B cell (primary cell): ENCODE data around the gene MESP2. TPM values are rescaled to one million over a fixed set of nuclear protein-coding genes. Genes with fewer than 3 reads are reported as not detected.

ENCODE experiments used
- ATAC-seq: fragments of 200-7000 bp; cut with Tn5 transposase; one replicate; pipeline ENCODE4 v1.10.0; 2021; ENCODE audit warnings: low read depth, mild to moderate bottlenecking, moderate number of reproducible peaks, moderate library complexity
- CTCF ChIA-PET: fragments of 350-600 bp; sonication (Branson Sonifier 250); formaldehyde crosslinking; loops from one replicate; lab custom pipeline; 2021; ENCODE audit warnings: antibody characterized with exemption, inconsistent platforms; lab: Charles Lee
- POLR2A ChIA-PET: fragments of 350-600 bp; sonication (Branson Sonifier 250); formaldehyde crosslinking; loops from one replicate; lab custom pipeline; 2021; ENCODE audit warnings: antibody characterized with exemption; lab: Charles Lee
- DNase-seq: peaks from one replicate; pipeline ENCODE4 v3.0.0; 2013
- H2AFZ ChIP-seq: 2 replicates; pipeline ENCODE4 v1.6.1; 2012; ENCODE audit warnings: mild to moderate bottlenecking, low read depth, low read length; ENCODE audit not compliant: insufficient read depth, poor library complexity, severe bottlenecking
- H3K27ac ChIP-seq, 2 donors: 1 replicate in 1 of 2; 2 replicates in 1 of 2; pipeline ENCODE4 v1.5.1; 2012 to 2013; ENCODE audit warnings: low read length in 2 of 2, mild to moderate bottlenecking in 2 of 2, moderate library complexity in 1 of 2
- H3K27me3 ChIP-seq, 4 experiments: fragments of 200-600 bp in 1 of 4; sonication (generic) in 1 of 4; replicated peaks in 1 of 4; 1 replicate in 2 of 4; 2 replicates in 2 of 4; pipeline versions ENCODE4 v1.6.1 to v1.7.0; 2013 to 2016; ENCODE audit warnings: low read length in 3 of 4, mild to moderate bottlenecking in 2 of 4, mixed read lengths in 1 of 4, moderate library complexity in 1 of 4; ENCODE audit not compliant: insufficient read depth in 4 of 4, control insufficient read depth in 3 of 4; ENCODE audit errors: control extremely low read depth in 1 of 4
- H3K36me3 ChIP-seq, 2 experiments: replicated peaks in 1 of 2; 1 replicate in 1 of 2; 2 replicates in 1 of 2; pipeline versions ENCODE4 v1.6.1 to v1.7.1; 2013; ENCODE audit warnings: low read length in 1 of 2; ENCODE audit not compliant: insufficient read depth in 2 of 2, control insufficient read depth in 1 of 2; ENCODE audit errors: control extremely low read depth in 1 of 2, extremely low read depth in 1 of 2
- H3K4me1 ChIP-seq, 2 donors: fragments of 200-600 bp in 1 of 2; sonication (generic) in 1 of 2; 1 replicate in 1 of 2; 2 replicates in 1 of 2; pipeline versions ENCODE4 v1.5.1 to v1.6.1; 2013 to 2017; ENCODE audit warnings: low read length in 2 of 2; ENCODE audit not compliant: control insufficient read depth in 2 of 2, insufficient read depth in 2 of 2
- H3K4me2 ChIP-seq: replicated peaks from 2 replicates; pipeline ENCODE3; 2012; ENCODE audit warnings: mild to moderate bottlenecking, low read depth, low read length; ENCODE audit not compliant: poor library complexity, severe bottlenecking
- H3K4me3 ChIP-seq, 5 experiments: fragments of 200-600 bp in 1 of 5; sonication (generic) in 1 of 5; 1 replicate in 3 of 5; 2 replicates in 2 of 5; pipeline versions ENCODE4 v1.5.1 to v1.7.0; 2011 to 2016; ENCODE audit warnings: low read length in 4 of 5, mild to moderate bottlenecking in 4 of 5, low read depth in 2 of 5, control low read depth in 1 of 5, moderate library complexity in 1 of 5; ENCODE audit not compliant: insufficient read depth in 1 of 5; ENCODE audit errors: control extremely low read depth in 1 of 5, extremely low read depth in 1 of 5
- H3K79me2 ChIP-seq: fragments of 200-600 bp; sonication (generic); one replicate; pipeline ENCODE4 v1.6.0; 2016; ENCODE audit warnings: low read length; ENCODE audit not compliant: control insufficient read depth, insufficient read depth
- H3K9ac ChIP-seq: fragments of 200-600 bp; sonication (generic); 2 replicates; pipeline ENCODE4 v1.6.1; 2017; ENCODE audit warnings: mild to moderate bottlenecking, low read length, moderate library complexity
- H3K9me3 ChIP-seq, 3 donors: one replicate each; pipeline versions ENCODE4 v1.6.1 to v1.7.1; 2013; ENCODE audit warnings: low read length in 2 of 3; ENCODE audit not compliant: control insufficient read depth in 2 of 3, insufficient read depth in 1 of 3; ENCODE audit errors: control extremely low read depth in 1 of 3
- H4K20me1 ChIP-seq: 2 replicates; pipeline ENCODE4 v1.6.0; 2012; ENCODE audit warnings: mild to moderate bottlenecking, low read length; ENCODE audit not compliant: insufficient read depth, control insufficient read depth, poor library complexity, severe bottlenecking
- H3K27ac Mint-ChIP-seq: one replicate; pipeline ENCODE4 v1.8.0; 2021; ENCODE audit warnings: mixed read lengths
- H3K27me3 Mint-ChIP-seq: one replicate; pipeline ENCODE4 v1.8.0; 2021; ENCODE audit warnings: mixed read lengths
- H3K4me1 Mint-ChIP-seq: one replicate; pipeline ENCODE4 v1.8.0; 2021; ENCODE audit warnings: mixed read lengths
- H3K4me3 Mint-ChIP-seq: one replicate; pipeline ENCODE4 v1.8.0; 2021; ENCODE audit warnings: mixed read lengths
- H3K9me3 Mint-ChIP-seq: one replicate; pipeline ENCODE4 v1.8.0; 2022; ENCODE audit warnings: mixed read lengths; ENCODE audit not compliant: insufficient read depth
- EZH2 ChIP-seq: IDR thresholded peaks from 2 replicates; pipeline ENCODE4 v1.6.1; 2012; ENCODE audit warnings: borderline replicate concordance, low read depth, mild to moderate bottlenecking, moderate library complexity, low read length; ENCODE audit not compliant: insufficient read depth, poor library complexity, severe bottlenecking
- WGBS: methylation state at CpG from one replicate; pipeline ENCODE4 v1.1.5; 2013; ENCODE audit warnings: missing lambda C conversion rate; ENCODE audit not compliant: insufficient coverage; 5-methylcytosine and 5-hydroxymethylcytosine counted together
- intact Hi-C: fragments of 100-400 bp; cut with micrococcal nuclease; formaldehyde crosslinking; loops from one replicate; pipeline ENCODE4 v1.10.0; 2022
- polyA plus RNA-seq: library from polyadenylated mRNA; depleted of rRNA; stranded (reverse); fragments of >200 nt; gene quantifications from 2 replicates; pipeline ENCODE4 v1.2.3, GENCODE V29; 2012
- total RNA-seq, 2 donors: library from RNA; stranded (reverse); fragments of 120-200 nt in 1 of 2; gene quantifications; 1 replicate in 1 of 2; 2 replicates in 1 of 2; pipeline versions ENCODE4 v1.2.3 to v1.2.4, GENCODE V29; 2013 to 2022
- TF ChIP-seq, protein P1 (sequence below): fragments of 200-600 bp; IDR thresholded peaks from one replicate; pipeline ENCODE4 v1.8.0; 2022; ENCODE audit warnings: antibody characterized with exemption, mild to moderate bottlenecking

MESP2 gene
- total and polyA plus RNA-seq, 2 donors (not counting 1 experiment from before 2014, with no cell fraction given): not detected

- intact Hi-C loops: no loop called here
- Mint-ChIP-seq H3K4me3 (peak overlapping the region; percentile 84), H3K27me3 (peaks cover 38% of the 10 kb centered on the region), H3K4me1 (peaks cover 9% of the 10 kb centered on the region), H3K9me3 (no peaks in the 10 kb centered on the region), H3K27ac (no peak overlapping the region)
- Histone ChIP-seq H2AFZ (peak overlapping the region; percentile 72), H3K4me2 (peak overlapping the region; percentile 93), H3K79me2 (no peaks in the 10 kb centered on the region), H3K4me1 (peaks cover 14 to 17% of the 10 kb centered on the region in 2 donors), H3K36me3 (no peaks in the 10 kb centered on the region), H3K9ac (peak overlapping the region; percentile 60), H3K27me3 (peaks cover 0 to 51% (median 27%) of the 10 kb centered on the region in 4 experiments), H3K9me3 (peaks cover 0 to 11% (median 0%) of the 10 kb centered on the region in 3 donors), H4K20me1 (no peaks in the 10 kb centered on the region), H3K4me3 (peak overlapping the region in 3 of 5 experiments; percentile 47 to 48 (median 47)), H3K27ac (no peak overlapping the region)
- no peak for TF ChIP-seq EZH2
- TF ChIP-seq, protein P1, sequence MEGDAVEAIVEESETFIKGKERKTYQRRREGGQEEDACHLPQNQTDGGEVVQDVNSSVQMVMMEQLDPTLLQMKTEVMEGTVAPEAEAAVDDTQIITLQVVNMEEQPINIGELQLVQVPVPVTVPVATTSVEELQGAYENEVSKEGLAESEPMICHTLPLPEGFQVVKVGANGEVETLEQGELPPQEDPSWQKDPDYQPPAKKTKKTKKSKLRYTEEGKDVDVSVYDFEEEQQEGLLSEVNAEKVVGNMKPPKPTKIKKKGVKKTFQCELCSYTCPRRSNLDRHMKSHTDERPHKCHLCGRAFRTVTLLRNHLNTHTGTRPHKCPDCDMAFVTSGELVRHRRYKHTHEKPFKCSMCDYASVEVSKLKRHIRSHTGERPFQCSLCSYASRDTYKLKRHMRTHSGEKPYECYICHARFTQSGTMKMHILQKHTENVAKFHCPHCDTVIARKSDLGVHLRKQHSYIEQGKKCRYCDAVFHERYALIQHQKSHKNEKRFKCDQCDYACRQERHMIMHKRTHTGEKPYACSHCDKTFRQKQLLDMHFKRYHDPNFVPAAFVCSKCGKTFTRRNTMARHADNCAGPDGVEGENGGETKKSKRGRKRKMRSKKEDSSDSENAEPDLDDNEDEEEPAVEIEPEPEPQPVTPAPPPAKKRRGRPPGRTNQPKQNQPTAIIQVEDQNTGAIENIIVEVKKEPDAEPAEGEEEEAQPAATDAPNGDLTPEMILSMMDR: no peak
- POLR2A ChIA-PET: no interaction called here
- 84% methylated on average over 7 of the region's 13 CpGs for WGBS
- no peak for DNase-seq
- CTCF ChIA-PET: no interaction called here
- ATAC-seq: no peak
These were observed 37.4 kb downstream of the MESP2 start for GRCh38 chr15:89813381-89814111.

- 10% methylated on average over 47 of the region's 56 CpGs for WGBS
- CTCF ChIA-PET: no interaction called here
These were observed 38.1 kb downstream of the MESP2 start for GRCh38 chr15:89814112-89814742.

More at GRCh38 chr15:89814112-89814742, 38.1 kb downstream of the MESP2 start:
- Mint-ChIP-seq H3K27ac (no peak overlapping the region), H3K4me3 (peak overlapping the region; percentile 84), H3K27me3 (peaks cover 38% of the 10 kb centered on the region), H3K9me3 (no peaks in the 10 kb centered on the region), H3K4me1 (peaks cover 9% of the 10 kb centered on the region)
- Histone ChIP-seq H3K27ac (no peak overlapping the region), H3K4me2 (peak overlapping the region; percentile 93), H3K9ac (peak overlapping the region; percentile 60), H3K4me1 (peaks cover 14 to 17% of the 10 kb centered on the region in 2 donors), H2AFZ (peak overlapping the region; percentile 72), H3K4me3 (peak overlapping the region; percentile 9 to 55 (median 47)), H3K36me3 (no peaks in the 10 kb centered on the region), H3K9me3 (peaks cover 0 to 11% (median 0%) of the 10 kb centered on the region in 3 donors), H3K27me3 (peaks cover 0 to 51% (median 27%) of the 10 kb centered on the region in 4 experiments), H4K20me1 (no peaks in the 10 kb centered on the region), H3K79me2 (no peaks in the 10 kb centered on the region)
- ATAC-seq (peak; percentile 51), DNase-seq (peak; percentile 57)
- TF ChIP-seq, protein P1: no peak
- TF ChIP-seq EZH2: peak; percentile 75
- POLR2A ChIA-PET: interaction anchor here (0.7 kb wide), 1 partner anchor 184 kb away, joined by 3 read pairs; no protein-coding TSS in a partner anchor
- intact Hi-C loops: no loop called here
